Measurements from ENCODE around the gene NSG1. TPM values are rescaled to one million over a fixed set of nuclear protein-coding genes. Genes with fewer than 3 reads are reported as not detected.

The NSG1 gene
- total RNA-seq, 4 donors from 2014 or later = 2.2 to 3.5 (median 2.7) TPM; not detected in 1

- Histone ChIP-seq H3K4me1 (peaks cover 0 to 27% (median 23%) of the 10 kb centered on the region in 4 donors), H3K27ac (no peak overlapping the region), H3K9me3 (no peaks in the 10 kb centered on the region), H3K4me3 (peak overlapping the region in 1 of 4 donors; percentile 55), H3K36me3 (no peaks in the 10 kb centered on the region), H3K27me3 (peaks cover 75% of the 10 kb centered on the region)
- DNase-seq = no peak
- 8% methylated on average over 31 of the region's 38 CpGs; no CpG with 5 or more reads in 1 of the 2 donors for WGBS, 2 donors (ENCODE audit: low coverage in 1 of 2)
- intact Hi-C loops (cut with DNase I; ENCODE audit: low total_unique reads) (no loop called here), in situ Hi-C loops (cut with MboI; ENCODE audit: low pct_ligation_motif_present in 1 of 4, low pct_unique_long_range_greater_than_20kb in 1 of 4, low sequenced_read_pairs in 3 of 4) (no loop called here)
- TF ChIP-seq POLR2AphosphoS5 (IDR thresholded peaks at IDR 0.05) = no peak
- TF ChIP-seq CTCF (IDR thresholded peaks at IDR 0.05) = no peak
- TF ChIP-seq EP300 (IDR thresholded peaks at IDR 0.05; ENCODE audit: low read depth) = no peak
- TF ChIP-seq POLR2A (IDR thresholded peaks at IDR 0.05) = no peak
These were observed 1.1 kb upstream of the NSG1 start for GRCh38 chr4:4385729-4386295.

DNA sequence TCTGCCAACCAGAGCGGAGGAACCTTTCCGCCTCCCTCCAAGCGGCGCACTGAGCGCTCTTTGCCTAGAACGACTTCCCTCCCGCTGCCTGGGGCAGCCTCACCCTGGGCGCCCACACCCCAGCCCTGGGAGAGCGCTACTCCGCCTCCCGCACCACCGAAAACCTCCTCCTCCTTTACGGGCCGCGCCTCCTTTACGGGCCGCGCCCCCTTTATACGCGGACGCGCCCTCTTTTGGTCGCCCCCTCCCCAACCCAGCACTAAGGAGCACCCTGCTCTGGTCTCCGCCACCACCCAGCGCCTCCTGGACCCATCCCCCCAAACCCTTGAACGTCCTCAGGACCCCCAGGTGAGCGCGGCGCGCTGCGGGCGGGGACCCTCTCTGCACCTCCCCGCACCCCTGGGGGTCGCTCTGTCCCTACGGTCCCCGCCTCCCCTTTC, 586 bp upstream of the NSG1 start:
- Histone ChIP-seq H3K4me1 (peaks cover 0 to 27% (median 23%) of the 10 kb centered on the region in 4 donors), H3K4me3 (peak overlapping the region in 3 of 4 donors; percentile 22 to 55 (median 30)), H3K27ac (no peak overlapping the region), H3K9me3 (no peaks in the 10 kb centered on the region), H3K36me3 (no peaks in the 10 kb centered on the region), H3K27me3 (peaks cover 75% of the 10 kb centered on the region)
- intact Hi-C loops (cut with DNase I; ENCODE audit: low total_unique reads) (no loop called here), in situ Hi-C loops (cut with MboI; ENCODE audit: low pct_ligation_motif_present in 1 of 4, low pct_unique_long_range_greater_than_20kb in 1 of 4, low sequenced_read_pairs in 3 of 4) (no loop called here)
- no peak for TF ChIP-seq POLR2A (IDR thresholded peaks at IDR 0.05)
- TF ChIP-seq EP300 (IDR thresholded peaks at IDR 0.05; ENCODE audit: low read depth) = no peak
- no peak for TF ChIP-seq POLR2AphosphoS5 (IDR thresholded peaks at IDR 0.05)
- no peak for TF ChIP-seq CTCF (IDR thresholded peaks at IDR 0.05)
- WGBS, 2 donors (ENCODE audit: low coverage in 1 of 2) = 10% methylated on average over 33 of the region's 36 CpGs; no CpG with 5 or more reads in 1 of the 2 donors
- no peak for DNase-seq

DNA sequence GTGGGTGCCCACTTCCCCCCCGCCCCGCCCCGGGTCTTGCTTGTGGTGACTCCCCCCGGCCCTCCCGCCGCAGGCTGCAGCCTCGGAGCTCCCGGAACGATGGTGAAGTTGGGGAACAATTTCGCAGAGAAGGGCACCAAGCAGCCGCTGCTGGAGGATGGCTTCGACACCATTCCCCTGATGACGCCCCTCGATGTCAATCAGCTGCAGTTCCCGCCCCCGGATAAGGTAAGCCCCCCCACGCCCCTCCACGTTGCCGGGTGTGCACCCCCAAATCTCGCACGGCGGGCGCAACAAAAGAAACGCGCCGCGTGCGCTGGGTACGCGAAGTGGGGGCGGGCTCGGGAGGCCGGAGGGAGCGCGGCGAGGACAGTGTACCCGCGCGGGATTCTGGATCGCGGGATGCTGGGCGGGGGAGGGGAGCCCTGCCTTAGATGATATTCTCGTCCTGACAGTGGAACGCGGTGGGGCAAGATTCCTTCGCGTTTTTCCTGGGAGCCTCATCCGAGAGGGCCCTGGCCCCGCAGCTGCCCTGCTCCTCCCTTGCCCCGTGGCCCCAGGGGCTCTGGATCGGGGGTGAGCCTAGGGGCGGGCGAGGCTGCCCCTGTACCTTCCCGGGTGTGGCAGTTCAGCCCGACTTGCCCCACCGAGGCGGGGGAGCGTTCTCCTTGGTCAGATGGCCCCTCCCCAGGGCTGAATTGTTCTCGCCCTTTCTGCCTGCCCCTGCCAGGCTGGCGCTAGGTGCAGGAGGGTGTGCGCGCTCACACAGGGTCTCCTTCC, 819 bp downstream of the NSG1 start:
- in situ Hi-C loops (cut with MboI; ENCODE audit: low pct_ligation_motif_present in 1 of 4, low pct_unique_long_range_greater_than_20kb in 1 of 4, low sequenced_read_pairs in 3 of 4) (no loop called here), intact Hi-C loops (cut with DNase I; ENCODE audit: low total_unique reads) (no loop called here)
- TF ChIP-seq POLR2AphosphoS5 (IDR thresholded peaks at IDR 0.05) (no peak), EP300 (IDR thresholded peaks at IDR 0.05; ENCODE audit: low read depth) (no peak), CTCF (IDR thresholded peaks at IDR 0.05) (no peak), POLR2A (IDR thresholded peaks at IDR 0.05) (no peak)
- Histone ChIP-seq H3K36me3 (no peaks in the 10 kb centered on the region), H3K4me1 (peaks cover 0 to 27% (median 23%) of the 10 kb centered on the region in 4 donors), H3K27me3 (peaks cover 75% of the 10 kb centered on the region), H3K9me3 (no peaks in the 10 kb centered on the region), H3K4me3 (peak overlapping the region in 3 of 4 donors; percentile 22 to 55 (median 30)), H3K27ac (no peak overlapping the region)
- 9% methylated on average over 50 of the region's 62 CpGs; no CpG with 5 or more reads in 1 of the 2 donors for WGBS, 2 donors (ENCODE audit: low coverage in 1 of 2)
- no peak for DNase-seq

DNA sequence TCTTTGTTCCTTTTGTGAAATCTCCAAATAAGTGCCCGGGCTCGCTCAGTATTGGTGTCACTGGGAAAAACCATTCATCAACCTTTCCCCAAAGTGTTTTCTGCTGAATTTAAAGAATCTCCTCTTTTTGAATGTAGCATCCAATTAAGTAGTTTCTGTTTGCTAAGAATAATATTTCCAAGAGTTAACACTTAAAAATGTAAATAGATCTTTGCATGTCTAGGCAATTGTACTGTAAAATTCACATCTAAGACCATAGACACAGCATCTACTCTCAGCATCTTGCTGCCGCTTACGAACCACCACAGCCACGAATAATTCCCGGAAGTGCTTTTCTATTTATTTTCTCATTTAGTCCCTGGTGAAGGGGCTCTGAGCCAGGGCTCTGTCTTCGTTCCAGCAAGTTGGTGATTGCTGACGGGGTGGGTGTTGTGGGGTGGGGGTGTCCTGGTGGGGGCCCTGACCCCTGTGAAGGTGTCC, 1.4 kb downstream of the NSG1 start:
- WGBS, 2 donors (ENCODE audit: low coverage in 1 of 2) = 0 to 31% methylated on average over 2 to 8 of the region's 8 CpGs
- no peak overlapping the region for H3K4me3 ChIP-seq
- H3K27me3 ChIP-seq = peaks cover 74% of the 10 kb centered on the region
- no peak overlapping the region for H3K27ac ChIP-seq
- peaks cover 0 to 27% (median 23%) of the 10 kb centered on the region in 4 donors for H3K4me1 ChIP-seq
- H3K36me3 ChIP-seq = no peaks in the 10 kb centered on the region
- intact Hi-C loops (cut with DNase I; ENCODE audit: low total_unique reads) = no loop called here
- no peak for DNase-seq
- TF ChIP-seq POLR2AphosphoS5 (IDR thresholded peaks at IDR 0.05) = no peak
- no peak for TF ChIP-seq POLR2A (IDR thresholded peaks at IDR 0.05)
- no peak for TF ChIP-seq EP300 (IDR thresholded peaks at IDR 0.05; ENCODE audit: low read depth)
- no peak for TF ChIP-seq CTCF (IDR thresholded peaks at IDR 0.05)
- in situ Hi-C loops (cut with MboI; ENCODE audit: low pct_ligation_motif_present in 1 of 4, low pct_unique_long_range_greater_than_20kb in 1 of 4, low sequenced_read_pairs in 3 of 4) = no loop called here
- no peaks in the 10 kb centered on the region for H3K9me3 ChIP-seq

Measured in transverse colon (tissue), 4 donors.